NT2/D1 (cell line): ENCODE results near the gene ZNF710.

Experiments used
- SUZ12 ChIP-seq: IDR thresholded peaks from 2 replicates; pipeline ENCODE4 v1.6.1; 2011; ENCODE audit not compliant: insufficient read length, insufficient read depth; ENCODE audit errors: extremely low read depth
- YY1 ChIP-seq: IDR thresholded peaks from 2 replicates; pipeline ENCODE4 v1.6.1; 2011; ENCODE audit not compliant: insufficient read length, insufficient read depth
- ZNF274 ChIP-seq: IDR thresholded peaks from 2 replicates; pipeline ENCODE4 v1.6.1; 2011; ENCODE audit warnings: mild to moderate bottlenecking, low read depth, low read length

DNA sequence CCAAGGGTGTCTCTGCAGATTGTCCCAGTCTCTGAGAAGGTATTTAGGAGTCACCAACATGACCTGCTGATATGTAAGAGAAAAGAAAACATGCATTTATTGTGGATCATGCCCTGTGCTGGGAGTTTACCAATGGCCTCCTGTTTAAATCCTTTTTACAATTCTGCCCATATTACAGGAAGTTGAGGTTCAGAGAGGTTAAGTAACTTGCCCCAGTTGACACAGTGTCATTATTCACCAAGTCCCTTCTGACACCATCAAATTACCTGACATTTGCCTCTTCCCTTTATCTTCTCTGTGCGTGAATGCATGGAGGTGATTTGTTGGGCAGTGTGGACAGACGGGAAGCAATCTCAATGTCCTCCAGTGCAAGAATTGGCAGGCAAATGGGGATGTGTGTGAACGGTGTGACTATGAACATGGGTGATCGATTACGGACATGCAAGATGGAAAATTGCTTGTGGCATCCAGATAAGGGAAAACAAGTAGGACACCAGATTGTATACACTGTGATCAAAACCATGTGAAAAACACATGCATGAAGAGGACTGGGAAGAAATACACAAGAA is 27.3 kb downstream of the ZNF710 start:
- no peak for TF ChIP-seq YY1
- TF ChIP-seq ZNF274, result no peak
- TF ChIP-seq SUZ12, result no peak
